Adrenal gland (tissue), 5 donors: ENCODE data around the gene SMIM5.

Experiments used
- POLR2A ChIP-seq, 2 donors: fragments of 450-650 bp; IDR thresholded peaks; one replicate each; pipeline ENCODE4 v1.6.1; 2017; ENCODE audit warnings: antibody characterized with exemption in 2 of 2, mild to moderate bottlenecking in 2 of 2, moderate library complexity in 1 of 2
- TF ChIP-seq, protein P1 (sequence below), 6 experiments: fragments of 450-650 bp in 4 of 6; fragments of 200-600 bp in 2 of 6; sonication (generic) in 1 of 6; IDR thresholded peaks; 1 replicate in 5 of 6; 2 replicates in 1 of 6; pipeline versions ENCODE4 v1.5.1 to v1.8.0; 2016 to 2021; ENCODE audit warnings: antibody characterized with exemption in 6 of 6, mild to moderate bottlenecking in 2 of 6, moderate library complexity in 1 of 6
- donor health status: DM: no; HTN: no; CAD: no.

DNA sequence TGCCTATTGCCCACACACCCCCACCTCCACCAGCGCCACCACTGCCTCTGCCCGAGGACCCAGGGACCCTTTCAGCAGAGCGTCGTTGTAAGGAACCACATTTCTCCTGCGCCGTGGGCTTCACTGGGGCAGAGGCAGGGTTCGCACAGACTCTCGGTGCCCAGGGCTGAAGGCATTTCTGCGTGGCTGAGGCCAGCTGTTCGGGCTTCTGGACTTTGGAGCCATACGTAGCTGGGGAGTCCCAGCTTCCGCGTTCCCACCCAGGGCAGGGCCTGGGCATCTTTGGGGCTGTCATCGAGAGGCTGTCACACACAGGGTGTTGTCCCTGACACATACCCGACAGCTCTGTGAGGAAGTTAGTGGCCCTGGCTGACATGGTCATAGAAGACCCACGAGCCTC, 16.0 kb upstream of the SMIM5 start:
- TF ChIP-seq, protein P1, sequence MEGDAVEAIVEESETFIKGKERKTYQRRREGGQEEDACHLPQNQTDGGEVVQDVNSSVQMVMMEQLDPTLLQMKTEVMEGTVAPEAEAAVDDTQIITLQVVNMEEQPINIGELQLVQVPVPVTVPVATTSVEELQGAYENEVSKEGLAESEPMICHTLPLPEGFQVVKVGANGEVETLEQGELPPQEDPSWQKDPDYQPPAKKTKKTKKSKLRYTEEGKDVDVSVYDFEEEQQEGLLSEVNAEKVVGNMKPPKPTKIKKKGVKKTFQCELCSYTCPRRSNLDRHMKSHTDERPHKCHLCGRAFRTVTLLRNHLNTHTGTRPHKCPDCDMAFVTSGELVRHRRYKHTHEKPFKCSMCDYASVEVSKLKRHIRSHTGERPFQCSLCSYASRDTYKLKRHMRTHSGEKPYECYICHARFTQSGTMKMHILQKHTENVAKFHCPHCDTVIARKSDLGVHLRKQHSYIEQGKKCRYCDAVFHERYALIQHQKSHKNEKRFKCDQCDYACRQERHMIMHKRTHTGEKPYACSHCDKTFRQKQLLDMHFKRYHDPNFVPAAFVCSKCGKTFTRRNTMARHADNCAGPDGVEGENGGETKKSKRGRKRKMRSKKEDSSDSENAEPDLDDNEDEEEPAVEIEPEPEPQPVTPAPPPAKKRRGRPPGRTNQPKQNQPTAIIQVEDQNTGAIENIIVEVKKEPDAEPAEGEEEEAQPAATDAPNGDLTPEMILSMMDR (IDR thresholded peaks at IDR 0.05): no peak
- no peak for TF ChIP-seq POLR2A (IDR thresholded peaks at IDR 0.05)
